NCI-H128 (cell line): Measurements from ENCODE around the gene PCNT.
"Not testable (repeated sequence)": the region's sequence is repeated elsewhere in the genome, so short reads cannot be mapped to it uniquely, and the experiment has no call there.

Experiments
- DNase-seq: peaks from one replicate; lab custom pipeline; 2025; ENCODE audit not compliant: unreplicated experiment; lab: John Stamatoyannopoulos, UW

PCNT gene

DNA sequence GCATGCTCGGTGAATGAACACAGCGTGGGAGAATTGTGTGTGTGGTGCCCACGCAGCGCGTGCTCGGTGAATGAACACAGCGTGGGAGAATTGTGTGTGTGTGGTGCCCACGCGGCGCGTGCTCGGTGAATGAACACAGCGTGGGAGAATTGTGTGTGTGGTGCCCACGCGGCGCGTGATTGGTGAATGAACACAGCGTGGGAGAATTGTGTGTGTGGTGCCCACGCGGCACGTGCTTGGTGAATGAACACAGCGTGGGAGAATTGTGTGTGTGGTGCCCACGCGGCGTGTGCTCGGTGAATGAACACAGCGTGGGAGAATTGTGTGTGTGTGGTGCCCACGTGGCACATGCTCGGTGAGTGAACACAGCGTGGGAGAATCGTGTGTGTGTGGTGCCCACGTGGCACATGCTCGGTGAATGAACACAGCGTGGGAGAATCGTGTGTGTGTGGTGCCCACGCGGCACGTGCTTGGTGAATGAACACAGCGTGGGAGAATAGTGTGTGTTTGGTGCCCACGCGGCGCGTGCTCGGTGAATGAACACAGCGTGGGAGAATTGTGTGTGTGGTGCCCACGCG, 79.4 kb downstream of the PCNT start:
- not testable (repeated sequence) for DNase-seq

GRCh38 chr21:46404306-46404705, 80.3 kb downstream of the PCNT start:
- no peak for DNase-seq

- no peak for DNase-seq
These were observed 82.0 kb downstream of the PCNT start for GRCh38 chr21:46406001-46406400.

GRCh38 chr21:46409641-46410406, 85.9 kb downstream of the PCNT start:
- DNase-seq = no peak

DNA sequence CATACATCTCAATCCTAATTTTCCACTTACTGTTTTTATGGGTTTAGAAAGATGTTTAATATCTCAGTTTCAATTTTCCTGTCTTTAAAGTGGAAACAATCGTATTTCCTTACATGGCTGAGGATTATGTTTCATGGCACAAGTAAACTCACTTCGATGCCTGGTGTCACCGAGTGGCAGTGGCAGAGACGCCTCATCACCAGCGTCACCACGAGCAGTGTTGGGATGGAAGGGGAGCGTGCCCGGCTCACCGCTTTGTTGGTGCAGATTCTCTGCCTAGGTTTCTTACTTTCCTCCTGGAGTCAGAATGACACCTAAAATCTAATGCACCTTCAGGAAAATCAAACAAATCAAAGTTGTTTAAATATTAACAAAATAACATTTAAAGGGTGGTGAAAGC, 86.6 kb downstream of the PCNT start:
- DNase-seq = no peak

DNA sequence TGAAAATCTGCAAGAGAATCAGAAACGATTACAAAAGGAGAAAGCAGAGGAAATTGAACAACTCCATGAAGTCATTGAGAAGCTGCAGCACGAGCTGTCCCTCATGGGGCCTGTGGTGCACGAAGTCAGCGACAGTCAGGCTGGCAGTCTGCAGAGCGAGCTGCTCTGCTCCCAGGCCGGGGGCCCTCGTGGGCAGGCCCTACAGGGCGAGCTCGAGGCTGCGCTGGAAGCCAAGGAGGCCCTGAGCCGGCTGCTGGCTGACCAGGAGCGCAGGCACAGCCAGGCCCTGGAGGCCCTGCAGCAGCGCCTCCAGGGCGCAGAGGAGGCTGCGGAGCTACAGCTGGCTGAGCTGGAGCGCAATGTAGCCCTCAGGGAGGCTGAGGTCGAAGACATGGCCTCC, 87.3 kb downstream of the PCNT start:
- DNase-seq = no peak

DNA sequence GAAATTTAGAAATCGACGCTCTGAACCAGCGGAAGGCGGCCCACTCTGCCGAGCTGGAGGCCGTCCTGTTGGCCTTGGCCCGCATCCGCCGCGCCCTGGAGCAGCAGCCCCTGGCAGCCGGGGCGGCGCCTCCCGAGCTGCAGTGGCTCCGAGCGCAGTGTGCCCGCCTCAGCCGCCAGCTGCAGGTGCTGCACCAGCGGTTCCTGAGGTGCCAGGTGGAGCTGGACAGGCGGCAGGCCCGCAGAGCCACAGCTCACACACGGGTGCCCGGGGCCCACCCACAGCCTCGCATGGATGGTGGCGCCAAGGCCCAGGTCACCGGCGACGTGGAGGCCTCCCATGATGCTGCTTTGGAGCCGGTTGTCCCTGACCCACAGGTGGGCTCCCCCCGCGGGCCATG, 87.7 kb downstream of the PCNT start:
- no peak for DNase-seq

DNA sequence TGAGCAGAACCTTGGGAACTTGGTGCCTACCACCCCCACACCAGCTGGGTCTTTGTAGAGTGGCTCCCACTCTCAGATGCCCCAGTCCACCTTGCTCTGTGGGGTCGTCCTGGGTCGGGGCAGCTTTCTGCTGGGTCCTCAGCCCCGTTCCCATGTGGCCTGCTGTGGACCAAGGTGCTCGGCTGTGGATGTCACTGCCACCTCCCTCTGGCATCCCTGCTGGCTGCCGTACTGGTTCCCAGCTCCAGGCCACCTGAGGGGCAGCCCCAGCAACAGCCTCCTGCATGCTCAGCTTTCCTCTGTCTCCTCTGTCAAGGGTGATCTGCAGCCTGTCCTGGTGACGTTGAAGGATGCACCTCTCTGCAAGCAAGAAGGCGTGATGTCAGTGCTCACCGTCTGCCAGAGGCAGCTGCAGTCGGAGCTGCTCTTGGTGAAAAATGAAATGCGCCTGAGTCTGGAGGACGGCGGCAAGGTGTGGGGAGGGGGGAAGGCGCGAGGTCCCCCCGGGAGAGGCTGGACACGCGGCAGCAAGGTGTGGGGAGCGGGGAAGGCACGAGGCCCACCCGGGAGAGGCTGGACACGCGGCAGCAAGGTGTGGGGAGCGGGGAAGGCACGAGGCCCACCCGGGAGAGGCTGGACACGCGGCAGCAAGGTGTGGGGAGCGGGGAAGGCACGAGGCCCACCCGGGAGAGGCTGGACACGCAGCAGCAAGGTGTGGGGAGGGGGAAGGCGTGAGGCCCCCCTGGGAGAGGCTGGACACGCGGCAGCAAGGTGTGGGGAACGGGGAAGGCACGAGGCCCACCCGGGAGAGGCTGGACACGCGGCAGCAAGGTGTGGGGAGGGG, 88.8 kb downstream of the PCNT start:
- DNase-seq = no peak

DNA sequence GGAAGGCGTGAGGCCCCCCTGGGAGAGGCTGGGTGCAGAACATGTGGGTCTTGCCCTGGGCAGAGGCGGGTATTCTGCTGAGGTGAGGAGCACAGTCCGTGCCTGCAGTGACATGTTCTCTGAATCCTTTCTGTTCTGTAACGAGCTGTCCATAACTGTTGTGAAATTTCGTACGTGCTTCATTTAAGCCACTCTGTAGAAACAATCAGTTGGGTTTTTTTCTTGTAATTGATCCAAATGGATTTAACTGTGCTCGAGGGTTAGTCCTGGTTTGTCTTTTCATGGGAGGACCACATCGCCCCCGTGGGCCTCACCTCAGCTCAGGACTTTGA, 89.4 kb downstream of the PCNT start:
- DNase-seq = no peak

DNA sequence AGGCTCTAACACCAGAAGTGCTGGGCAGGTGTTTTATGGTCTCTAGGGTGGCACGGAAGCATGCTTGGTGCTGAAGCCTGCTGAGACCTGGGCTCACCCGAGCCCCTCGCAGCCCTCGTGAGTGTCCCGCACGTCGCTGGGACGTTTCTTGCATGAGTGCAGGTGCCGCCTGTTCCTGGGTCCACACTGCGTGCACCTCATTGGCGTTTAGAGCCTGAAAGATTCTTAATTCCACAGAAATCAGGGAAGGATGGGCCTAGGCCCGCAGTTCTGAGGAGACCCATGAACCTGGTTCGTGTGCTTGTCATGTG, 91.0 kb downstream of the PCNT start:
- no peak for DNase-seq

GRCh38 chr21:46416551-46416950, 92.6 kb downstream of the PCNT start:
- DNase-seq = no peak

- no peak for DNase-seq
These were observed 94.5 kb downstream of the PCNT start for GRCh38 chr21:46418265-46418946.

- DNase-seq = no peak
These were observed 96.6 kb downstream of the PCNT start for GRCh38 chr21:46420241-46421190.

DNA sequence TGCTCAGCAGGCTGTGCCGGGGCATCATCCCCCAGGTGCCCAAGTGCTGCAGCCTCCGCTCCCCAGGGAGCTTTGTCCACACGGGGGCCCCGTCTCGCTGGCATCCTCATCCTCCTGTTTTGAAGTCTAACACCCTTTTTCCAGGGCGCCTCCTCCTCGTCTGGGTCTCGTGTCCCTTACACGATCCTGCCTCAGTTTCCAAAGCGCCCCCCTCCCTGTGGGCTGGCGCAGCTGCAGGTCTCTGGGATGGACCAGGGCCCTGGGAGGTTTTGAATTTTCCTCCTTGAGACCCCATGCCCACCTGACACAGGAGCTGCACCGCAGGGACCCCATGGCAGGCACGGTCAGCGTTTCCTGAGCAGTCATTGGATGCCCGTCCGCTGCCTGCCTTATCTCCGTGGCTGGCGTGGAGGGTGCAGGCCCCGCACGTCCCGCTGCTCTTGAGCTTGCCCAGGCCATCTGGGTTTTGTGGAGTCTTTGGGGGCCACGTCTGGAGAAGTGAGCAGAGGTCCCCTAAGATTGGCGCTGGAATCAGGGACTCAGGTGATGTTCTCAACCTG, 97.3 kb downstream of the PCNT start:
- no peak for DNase-seq

DNA sequence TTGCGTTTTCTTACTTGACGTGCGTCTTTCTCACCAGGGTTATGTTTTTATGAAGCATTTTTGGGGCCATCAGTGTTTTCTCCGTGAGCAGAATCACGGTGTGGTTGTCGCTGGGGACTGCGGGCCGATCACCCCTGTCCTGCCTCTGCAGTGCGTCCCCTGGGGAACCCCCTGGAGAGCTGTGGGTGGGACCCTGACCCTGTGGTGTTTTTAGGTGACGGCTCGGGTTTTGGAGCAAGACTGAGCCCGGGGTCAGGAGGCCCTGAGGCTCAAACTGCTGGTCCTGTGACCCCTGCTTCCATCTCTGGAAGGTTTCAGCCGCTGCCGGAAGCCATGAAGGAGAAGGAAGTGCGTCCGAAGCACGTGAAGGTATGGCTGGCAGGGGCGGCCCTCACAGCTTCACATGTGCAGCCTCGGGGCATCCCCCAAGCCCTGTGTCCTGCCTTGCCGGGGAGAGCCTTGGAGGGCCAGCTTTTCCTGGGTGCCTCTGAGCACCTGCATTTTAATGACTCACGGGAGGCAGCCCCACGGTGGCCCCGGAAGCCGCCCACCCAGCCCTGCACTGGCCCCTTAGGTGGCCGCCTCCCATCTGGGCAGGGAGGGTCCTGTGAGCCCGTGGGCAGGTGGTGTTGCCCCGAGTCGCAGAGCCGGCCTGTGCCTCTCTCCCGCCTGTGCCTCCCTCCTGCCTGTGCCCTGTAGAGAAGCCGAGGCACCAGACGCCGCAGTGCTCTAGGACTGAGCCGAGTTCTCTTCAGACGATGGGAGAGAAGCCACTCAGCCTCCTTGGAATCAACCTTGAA, 98.0 kb downstream of the PCNT start:
- no peak for DNase-seq

DNA sequence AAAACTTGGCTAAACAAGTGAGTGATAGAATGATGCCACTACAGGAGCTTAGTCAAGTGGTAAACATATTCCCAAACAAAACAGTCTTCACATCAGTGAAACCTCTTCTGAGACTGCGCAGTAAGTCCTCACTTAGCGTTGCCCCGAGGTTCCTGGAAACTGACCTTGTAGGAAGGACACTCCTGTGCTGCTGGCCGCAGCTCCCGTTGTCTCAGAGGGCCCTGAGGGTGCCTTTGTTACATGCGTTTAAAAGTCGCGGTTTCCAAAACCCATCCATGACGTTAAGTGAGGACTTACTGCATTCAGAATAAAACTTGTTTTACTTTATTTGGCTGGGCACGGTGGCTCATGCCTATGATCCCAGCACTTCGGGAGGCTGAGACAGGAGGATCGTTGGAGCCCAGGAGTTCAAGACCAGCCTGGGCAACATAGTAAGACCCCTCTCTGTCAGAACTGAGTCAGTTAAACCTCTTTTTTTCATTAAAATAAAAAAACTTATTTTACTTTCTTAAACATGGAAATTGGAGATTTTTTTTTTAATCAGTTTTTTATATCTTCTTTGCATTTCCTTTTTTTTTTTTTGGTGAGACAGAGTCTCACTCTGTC, 98.8 kb downstream of the PCNT start:
- DNase-seq = no peak

DNA sequence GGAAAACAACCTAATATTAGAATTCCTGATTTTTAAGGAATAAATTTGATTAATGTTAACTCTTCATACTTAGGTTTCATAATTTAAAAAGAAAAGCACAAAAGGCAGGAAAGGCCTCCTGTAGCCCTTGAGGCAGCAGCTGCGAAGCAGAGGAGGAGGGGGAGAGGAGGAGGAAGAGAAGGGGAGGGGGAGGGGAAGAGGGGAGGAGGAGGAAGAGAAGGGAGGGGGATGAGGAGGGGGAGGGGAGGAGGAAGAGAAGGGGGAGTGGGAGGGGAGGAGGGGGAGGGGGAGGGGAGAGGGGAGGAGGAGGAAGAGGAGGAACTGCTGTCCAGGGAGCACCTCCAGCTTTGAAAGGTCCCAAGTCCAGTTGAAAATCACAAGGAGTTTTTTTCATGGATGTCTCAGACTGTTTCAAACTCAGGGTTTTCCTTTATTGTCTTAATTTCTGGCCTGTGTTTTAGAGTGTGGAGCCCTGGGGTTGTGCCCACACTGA, 99.6 kb downstream of the PCNT start:
- no peak for DNase-seq

DNA sequence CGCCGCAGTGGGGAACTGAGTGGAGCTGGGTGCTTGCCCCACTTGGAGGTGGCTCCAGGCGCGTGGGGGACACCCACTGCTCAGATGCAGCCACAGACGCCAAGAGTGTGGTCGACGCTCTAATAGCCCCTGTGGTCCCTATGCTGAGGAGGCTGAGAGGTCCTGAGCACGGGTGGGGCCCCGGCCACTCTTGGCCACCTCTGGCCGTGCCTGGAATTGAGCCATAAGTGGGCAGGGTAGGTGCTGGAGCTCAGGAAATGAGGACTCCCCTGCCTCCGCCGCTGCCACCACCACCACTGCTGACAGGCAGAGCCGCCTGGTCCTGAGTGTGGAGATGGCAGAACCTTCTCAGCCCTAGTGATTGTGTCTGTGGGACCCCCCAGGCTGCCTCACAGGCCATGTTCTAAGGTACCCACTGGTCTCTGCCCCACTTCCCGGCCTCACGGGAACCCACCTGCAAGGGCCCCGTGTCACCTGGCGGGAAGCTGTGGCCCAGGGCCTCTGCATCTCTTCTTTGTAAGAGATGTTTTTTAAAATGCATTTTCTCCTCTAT, 100.2 kb downstream of the PCNT start:
- DNase-seq = no peak

GRCh38 chr21:46424621-46425020, 100.7 kb downstream of the PCNT start:
- DNase-seq = no peak
